A549 (cell line): ENCODE measurements around the gene WNT6. TPM values are rescaled to one million over a fixed set of nuclear protein-coding genes. Genes with fewer than 3 reads are reported as not detected.

Source experiments
- ATAC-seq, 2 experiments: fragments of 200-7000 bp in 1 of 2; fragments of >200 bp in 1 of 2; cut with Nextera tagmentation in 1 of 2; cut with Tn5 transposase in 1 of 2; 3 replicates each; pipeline versions ENCODE4 v1.8.0 to v1.9.1; 2018 to 2020; ENCODE audit warnings: mild to moderate bottlenecking in 1 of 2, moderate library complexity in 1 of 2
- CTCF ChIA-PET: fragments of 300-600 bp; sonication (Branson Sonifier 250); formaldehyde crosslinking; extraction: SDS; loops from one replicate; lab custom pipeline; 2021; ENCODE audit warnings: antibody characterized with exemption, inconsistent platforms; lab: Yijun Ruan, JAX
- POLR2A ChIA-PET: fragments of 350-600 bp; formaldehyde crosslinking; extraction: SDS; loops from one replicate; lab custom pipeline; 2021; ENCODE audit warnings: antibody characterized with exemption, inconsistent platforms; lab: Yijun Ruan, JAX
- DNase-seq, 2 experiments: peaks; one replicate each; pipeline versions ENCODE4 v3.0.0 to v3.0.0-alpha.2; 2011 to 2016; ENCODE audit warnings: low read depth in 1 of 2, low spot score in 1 of 2
- FAIRE-seq: peaks from 2 replicates; lab custom pipeline; 2011; peaks lifted over from hg19 to GRCh38; lab: Jason Lieb, UNC
- H3K27ac ChIP-seq, 2 experiments: fragments of >200 bp; sonication (Bioruptor Twin); formaldehyde crosslinking; 3 replicates each; pipeline ENCODE4 v1.5.1; 2016 to 2017
- H3K4me1 ChIP-seq: fragments of >200 bp; sonication (Bioruptor Twin); formaldehyde crosslinking; 3 replicates; pipeline ENCODE4 v1.6.1; 2016
- H3K4me2 ChIP-seq: fragments of >200 bp; sonication (Bioruptor Twin); formaldehyde crosslinking; 3 replicates; pipeline ENCODE4 v1.6.1; 2016
- H3K4me3 ChIP-seq: fragments of >200 bp; sonication (Bioruptor Twin); formaldehyde crosslinking; 3 replicates; pipeline ENCODE4 v1.5.1; 2016
- H3K9me3 ChIP-seq: fragments of >200 bp; sonication (Bioruptor Twin); formaldehyde crosslinking; 3 replicates; pipeline ENCODE4 v1.6.1; 2016
- BHLHE40 ChIP-seq: IDR thresholded peaks from 2 replicates; pipeline ENCODE4 v1.6.1; 2012; ENCODE audit warnings: low read depth, low read length, inconsistent platforms
- CBX8 ChIP-seq: fragments of 200-600 bp; sonication (generic); IDR thresholded peaks from 2 replicates; pipeline ENCODE4 v1.6.1; 2016
- CHD2 ChIP-seq: fragments of 150-350 bp; IDR thresholded peaks from 2 replicates; pipeline ENCODE4 v1.6.1; 2014; ENCODE audit warnings: low read length; ENCODE audit not compliant: partially characterized antibody
- EHMT2 ChIP-seq: fragments of 200-600 bp; sonication (generic); IDR thresholded peaks from 2 replicates; pipeline ENCODE4 v1.6.1; 2016; ENCODE audit warnings: antibody characterized with exemption, low read depth, mild to moderate bottlenecking, moderate library complexity
- ESRRA ChIP-seq: fragments of 150-350 bp; IDR thresholded peaks from 2 replicates; pipeline ENCODE4 v1.6.1; 2014; ENCODE audit warnings: mild to moderate bottlenecking, low read length, borderline replicate concordance
- HDAC2 ChIP-seq: fragments of 200-600 bp; sonication (generic); IDR thresholded peaks from 2 replicates; pipeline ENCODE4 v1.6.1; 2016
- HES2 ChIP-seq: fragments of >200 bp; sonication (Bioruptor Twin); formaldehyde crosslinking; IDR thresholded peaks from 2 replicates; pipeline ENCODE4 v1.6.1; 2016
- HOXB13 ChIP-seq: fragments of 250-450 bp; sonication (Bioruptor Pico); IDR thresholded peaks from 2 replicates; pipeline ENCODE4 v1.5.0; 2020; ENCODE audit warnings: low read depth, mild to moderate bottlenecking, moderate library complexity
- JUN ChIP-seq, 2 experiments: fragments of >200 bp; sonication (Bioruptor Twin); formaldehyde crosslinking; IDR thresholded peaks; 2 replicates in 1 of 2; 3 replicates in 1 of 2; pipeline ENCODE4 v1.6.1; 2016 to 2017
- KDM5A ChIP-seq: fragments of 200-600 bp; sonication (generic); IDR thresholded peaks from 2 replicates; pipeline ENCODE4 v1.6.1; 2016; ENCODE audit warnings: antibody characterized with exemption, mild to moderate bottlenecking
- MAFK ChIP-seq: fragments of 450-650 bp; IDR thresholded peaks from 2 replicates; pipeline ENCODE4 v1.6.1; 2014; ENCODE audit not compliant: partially characterized antibody
- NPAS2 ChIP-seq: fragments of 250-450 bp; sonication (Bioruptor Pico); IDR thresholded peaks from 2 replicates; pipeline ENCODE4 v1.8.0; 2022; ENCODE audit warnings: mild to moderate bottlenecking, moderate library complexity, borderline replicate concordance
- PHF8 ChIP-seq: fragments of 200-600 bp; sonication (generic); IDR thresholded peaks from 2 replicates; pipeline ENCODE4 v1.6.1; 2016; ENCODE audit warnings: low read depth, mild to moderate bottlenecking, antibody characterized with exemption, moderate library complexity, borderline replicate concordance
- RAD21 ChIP-seq, 2 experiments: fragments of >200 bp in 1 of 2; sonication (Bioruptor Twin) in 1 of 2; formaldehyde crosslinking in 1 of 2; IDR thresholded peaks in 1 of 2; conservative IDR thresholded peaks in 1 of 2; 2 replicates in 1 of 2; 3 replicates in 1 of 2; pipeline ENCODE4 v1.6.1; 2012 to 2018; ENCODE audit warnings: inconsistent platforms in 1 of 2
- RARB ChIP-seq: fragments of 250-450 bp; sonication (Bioruptor Pico); IDR thresholded peaks from 2 replicates; pipeline ENCODE4 v1.8.0; 2021; ENCODE audit warnings: mild to moderate bottlenecking, moderate library complexity
- RCOR1 ChIP-seq: fragments of 150-350 bp; IDR thresholded peaks from 2 replicates; pipeline ENCODE4 v1.6.1; 2014; ENCODE audit warnings: antibody characterized with exemption, low read length, low read depth
- REST ChIP-seq: fragments of 200-600 bp; sonication (generic); IDR thresholded peaks from 2 replicates; pipeline ENCODE4 v1.6.1; 2016; ENCODE audit warnings: antibody characterized with exemption, mild to moderate bottlenecking, moderate library complexity
- RFX5 ChIP-seq: fragments of 450-650 bp; IDR thresholded peaks from 2 replicates; pipeline ENCODE4 v1.7.1; 2014; ENCODE audit warnings: antibody characterized with exemption, mild to moderate bottlenecking, moderate library complexity
- TP53 ChIP-seq: fragments of 250-450 bp; sonication (Bioruptor Pico); IDR thresholded peaks from 2 replicates; pipeline ENCODE4 v1.5.0; 2021; ENCODE audit warnings: mild to moderate bottlenecking, moderate library complexity
- ZFP36 ChIP-seq: fragments of 450-650 bp; IDR thresholded peaks from 2 replicates; pipeline ENCODE4 v1.6.1; 2014; ENCODE audit warnings: borderline replicate concordance; ENCODE audit not compliant: partially characterized antibody
- WGBS: methylation state at CpG from one replicate; pipeline ENCODE4 v1.1.6; 2017; ENCODE audit errors: missing lambda C conversion rate; 5-methylcytosine and 5-hydroxymethylcytosine counted together
- polyA plus RNA-seq, 4 experiments: library from polyadenylated mRNA; depleted of rRNA in 3 of 4; stranded (reverse); fragments of >200 nt; fragmentation: RNase III in 1 of 4; extraction: RNeasy Plus Mini Kit Qiagen cat#74134 plus additional on column Dnase treatment in 1 of 4; gene quantifications; 2 replicates in 3 of 4; 3 replicates in 1 of 4; pipeline ENCODE4 v1.2.3, GENCODE V29; 2011 to 2017
- TF ChIP-seq, protein P1 (sequence below): IDR thresholded peaks from 2 replicates; pipeline ENCODE4 v1.6.1; 2012; ENCODE audit warnings: low read depth, borderline replicate concordance
- TF ChIP-seq, protein P2 (sequence below): fragments of 150-350 bp; IDR thresholded peaks from 2 replicates; pipeline ENCODE4 v1.6.1; 2014; ENCODE audit warnings: low read depth, mild to moderate bottlenecking, low read length
- TF ChIP-seq, protein P3 (sequence below): fragments of >200 bp; sonication (Bioruptor Twin); formaldehyde crosslinking; IDR thresholded peaks from 3 replicates; pipeline ENCODE4 v1.5.1; 2016

Gene WNT6
- polyA plus RNA-seq, 2 of the 4 experiments (the other 2 are of a cell fraction), result 0.06 to 0.10 TPM

DNA sequence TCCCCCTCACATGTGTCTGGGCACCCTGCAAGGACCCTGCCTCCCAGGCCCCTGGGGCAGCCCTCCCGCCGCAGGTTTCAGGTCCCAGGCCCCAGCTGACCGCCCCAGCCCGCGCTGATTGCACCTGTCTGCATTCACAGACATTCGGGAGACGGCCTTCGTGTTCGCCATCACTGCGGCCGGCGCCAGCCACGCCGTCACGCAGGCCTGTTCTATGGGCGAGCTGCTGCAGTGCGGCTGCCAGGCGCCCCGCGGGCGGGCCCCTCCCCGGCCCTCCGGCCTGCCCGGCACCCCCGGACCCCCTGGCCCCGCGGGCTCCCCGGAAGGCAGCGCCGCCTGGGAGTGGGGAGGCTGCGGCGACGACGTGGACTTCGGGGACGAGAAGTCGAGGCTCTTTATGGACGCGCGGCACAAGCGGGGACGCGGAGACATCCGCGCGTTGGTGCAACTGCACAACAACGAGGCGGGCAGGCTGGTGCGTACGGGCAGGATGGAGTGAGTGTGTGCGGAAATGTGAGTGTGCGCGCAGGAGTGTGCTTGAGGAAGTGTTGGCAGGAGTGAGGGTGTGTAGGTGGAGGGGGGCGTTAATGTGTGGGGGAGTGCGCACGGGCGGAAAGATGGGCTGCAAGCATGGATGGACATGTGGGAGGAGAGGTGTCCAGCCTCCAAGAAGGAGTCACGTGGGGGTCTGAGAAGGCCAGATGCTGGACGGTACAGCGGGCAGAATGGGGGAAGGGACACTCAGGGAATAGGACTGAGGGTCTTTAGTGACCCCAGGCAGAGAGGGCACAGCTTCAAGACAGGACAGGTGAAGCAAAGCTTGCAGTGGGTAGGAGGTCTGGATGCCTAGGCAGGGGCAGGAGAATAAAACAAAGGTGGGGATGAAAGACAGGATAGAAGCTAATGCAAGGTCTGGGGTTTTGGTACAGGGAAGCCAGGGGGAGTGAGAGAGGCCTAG lies 12.0 kb downstream of the WNT6 start:
- ATAC-seq (no peak), DNase-seq (no peak), FAIRE-seq (no peak)
- 61% methylated on average over 36 of the region's 60 CpGs for WGBS
- Histone ChIP-seq H3K4me3 (no peak overlapping the region), H3K27ac (no peak overlapping the region), H3K4me1 (peaks cover 8% of the 10 kb centered on the region; the same call in 1 of the 3 replicates), H3K4me2 (no peak overlapping the region), H3K9me3 (no peaks in the 10 kb centered on the region)
- ChIA-PET CTCF (interaction anchor here (1.3 to 23.0 kb wide), 3 partner anchors 10 to 23 kb away, joined by 3 to 665 read pairs (median 18); no protein-coding TSS in a partner anchor), POLR2A (no interaction called here)
- TF ChIP-seq RAD21 (conservative IDR thresholded peaks at IDR 0.05 in 1 of 2, IDR thresholded peaks at IDR 0.05 in 1 of 2), result no peak
- no peak for TF ChIP-seq REST
- no peak for TF ChIP-seq ESRRA
- TF ChIP-seq MAFK, result no peak
- no peak for TF ChIP-seq RFX5
- no peak for TF ChIP-seq ZFP36
- no peak for TF ChIP-seq PHF8
- no peak for TF ChIP-seq CHD2
- no peak for TF ChIP-seq RCOR1
- TF ChIP-seq, protein P1, sequence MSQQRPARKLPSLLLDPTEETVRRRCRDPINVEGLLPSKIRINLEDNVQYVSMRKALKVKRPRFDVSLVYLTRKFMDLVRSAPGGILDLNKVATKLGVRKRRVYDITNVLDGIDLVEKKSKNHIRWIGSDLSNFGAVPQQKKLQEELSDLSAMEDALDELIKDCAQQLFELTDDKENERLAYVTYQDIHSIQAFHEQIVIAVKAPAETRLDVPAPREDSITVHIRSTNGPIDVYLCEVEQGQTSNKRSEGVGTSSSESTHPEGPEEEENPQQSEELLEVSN, result no peak
- TF ChIP-seq, protein P2, sequence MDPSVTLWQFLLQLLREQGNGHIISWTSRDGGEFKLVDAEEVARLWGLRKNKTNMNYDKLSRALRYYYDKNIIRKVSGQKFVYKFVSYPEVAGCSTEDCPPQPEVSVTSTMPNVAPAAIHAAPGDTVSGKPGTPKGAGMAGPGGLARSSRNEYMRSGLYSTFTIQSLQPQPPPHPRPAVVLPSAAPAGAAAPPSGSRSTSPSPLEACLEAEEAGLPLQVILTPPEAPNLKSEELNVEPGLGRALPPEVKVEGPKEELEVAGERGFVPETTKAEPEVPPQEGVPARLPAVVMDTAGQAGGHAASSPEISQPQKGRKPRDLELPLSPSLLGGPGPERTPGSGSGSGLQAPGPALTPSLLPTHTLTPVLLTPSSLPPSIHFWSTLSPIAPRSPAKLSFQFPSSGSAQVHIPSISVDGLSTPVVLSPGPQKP, result no peak
- no peak for TF ChIP-seq NPAS2 (CRISPR knock-in tag)
- no peak for TF ChIP-seq HOXB13 (CRISPR knock-in tag)
- no peak for TF ChIP-seq HES2
- no peak for TF ChIP-seq CBX8
- no peak for TF ChIP-seq EHMT2

GRCh38 chr2:218872645-218873358 lies 13.2 kb downstream of the WNT6 start:
- Histone ChIP-seq H3K9me3 (no peaks in the 10 kb centered on the region), H3K4me3 (peak overlapping the region; percentile 28; the same call in 2 of the 3 replicates), H3K4me2 (peak overlapping the region; percentile 73), H3K27ac (no peak overlapping the region), H3K4me1 (peaks cover 8% of the 10 kb centered on the region; the same call in 1 of the 3 replicates)
- WGBS, result 48% methylated on average over 19 of the region's 22 CpGs
- POLR2A ChIA-PET, result no interaction called here
- no peak for FAIRE-seq
- peak in 1 of 2 experiments; percentile 43; a peak in 3 of 6 replicates for ATAC-seq
- no peak for DNase-seq
- CTCF ChIA-PET, result interaction anchor here (0.6 to 23.0 kb wide), 5 partner anchors 11 to 496 kb away, joined by 3 to 665 read pairs (median 3); partner anchors contain the start of gene TTLL4
- TF ChIP-seq JUN (IDR thresholded peaks at IDR 0.05) (no peak), RAD21 (conservative IDR thresholded peaks at IDR 0.05 in 1 of 2, IDR thresholded peaks at IDR 0.05 in 1 of 2) (no peak), KDM5A (no peak), HDAC2 (no peak), NPAS2 (CRISPR knock-in tag) (no peak), TP53 (CRISPR knock-in tag) (no peak), BHLHE40 (no peak), ESRRA (no peak), RARB (CRISPR knock-in tag) (no peak)
- TF ChIP-seq, protein P3, sequence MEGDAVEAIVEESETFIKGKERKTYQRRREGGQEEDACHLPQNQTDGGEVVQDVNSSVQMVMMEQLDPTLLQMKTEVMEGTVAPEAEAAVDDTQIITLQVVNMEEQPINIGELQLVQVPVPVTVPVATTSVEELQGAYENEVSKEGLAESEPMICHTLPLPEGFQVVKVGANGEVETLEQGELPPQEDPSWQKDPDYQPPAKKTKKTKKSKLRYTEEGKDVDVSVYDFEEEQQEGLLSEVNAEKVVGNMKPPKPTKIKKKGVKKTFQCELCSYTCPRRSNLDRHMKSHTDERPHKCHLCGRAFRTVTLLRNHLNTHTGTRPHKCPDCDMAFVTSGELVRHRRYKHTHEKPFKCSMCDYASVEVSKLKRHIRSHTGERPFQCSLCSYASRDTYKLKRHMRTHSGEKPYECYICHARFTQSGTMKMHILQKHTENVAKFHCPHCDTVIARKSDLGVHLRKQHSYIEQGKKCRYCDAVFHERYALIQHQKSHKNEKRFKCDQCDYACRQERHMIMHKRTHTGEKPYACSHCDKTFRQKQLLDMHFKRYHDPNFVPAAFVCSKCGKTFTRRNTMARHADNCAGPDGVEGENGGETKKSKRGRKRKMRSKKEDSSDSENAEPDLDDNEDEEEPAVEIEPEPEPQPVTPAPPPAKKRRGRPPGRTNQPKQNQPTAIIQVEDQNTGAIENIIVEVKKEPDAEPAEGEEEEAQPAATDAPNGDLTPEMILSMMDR, result no peak
